ENCODE results near the gene SMC1B.
"Not testable (repeated sequence)": the region's sequence is repeated elsewhere in the genome, so short reads cannot be mapped to it uniquely, and the experiment has no call there.

The SMC1B gene

GRCh38 chr22:45296628-45297297, 116.6 kb downstream of the SMC1B start:
- peak; percentile 65 for DNase-seq

GRCh38 chr22:45295492-45295891, 117.9 kb downstream of the SMC1B start:
- DNase-seq = no peak

- DNase-seq = not testable (repeated sequence)
Measured at GRCh38 chr22:45295004-45295403, 118.4 kb downstream of the SMC1B start.

All from CD4-positive, alpha-beta T cell treated with Interleukin-21 for 1 hour (primary cell).